GM21390 (cell line): ENCODE measurements around the gene NOTCH4.
"Not testable (repeated sequence)": the region's sequence is repeated elsewhere in the genome, so short reads cannot be mapped to it uniquely, and the experiment has no call there.

Experiments
- ATAC-seq: cut with Tn5 transposase; IDR thresholded peaks from one replicate; pipeline ENCODE4 v1.9.1; 2021; ENCODE audit not compliant: unreplicated experiment

The NOTCH4 gene

DNA sequence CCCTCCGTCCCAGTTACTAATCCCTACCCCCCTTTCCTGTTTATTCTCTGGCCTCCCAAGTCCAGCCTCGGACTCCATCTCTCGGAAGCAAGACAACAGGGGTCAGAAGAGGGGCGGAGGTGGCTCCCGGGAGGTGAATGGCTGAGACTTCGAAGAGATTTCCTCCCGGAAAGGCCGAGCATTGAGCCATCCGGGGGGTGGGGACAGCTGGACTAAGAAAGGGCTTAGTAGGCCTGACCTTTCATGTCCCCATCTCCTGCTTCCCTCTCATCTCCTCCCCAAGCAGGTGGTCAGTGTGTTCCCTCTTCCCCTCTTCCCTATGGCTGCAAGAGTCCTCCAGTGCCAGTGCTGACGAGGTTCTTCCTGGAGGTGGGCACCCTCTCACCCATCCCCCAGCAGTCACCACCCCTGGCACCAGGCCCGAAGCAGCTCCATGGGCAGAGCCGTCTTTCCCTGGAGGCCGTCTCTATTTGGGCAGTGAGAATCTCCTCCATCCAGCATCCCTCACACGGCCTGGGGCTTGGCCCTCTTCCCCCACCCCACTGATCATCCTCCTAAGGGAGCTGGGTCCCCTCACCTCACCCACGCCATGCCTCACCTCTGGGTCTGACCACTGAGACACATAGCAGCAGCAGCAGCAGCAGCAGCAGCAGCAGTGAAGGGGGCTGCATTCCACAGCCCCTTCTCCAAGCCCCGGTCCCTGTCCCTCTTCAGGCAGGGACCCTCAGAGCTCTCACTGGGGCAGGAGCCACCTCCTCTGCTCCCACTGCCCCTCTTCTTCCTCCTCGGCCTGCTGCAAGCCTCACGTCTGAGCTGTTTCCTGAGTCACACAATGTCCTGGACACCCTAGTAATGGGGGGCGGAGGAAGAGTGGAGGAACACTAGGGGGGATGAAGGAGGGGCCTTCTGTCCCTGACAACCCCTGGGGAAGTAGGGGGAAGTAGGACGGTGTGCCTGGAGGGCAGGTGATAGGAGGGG lies at the start of gene NOTCH4:
Gene NOTCH4, minus strand, starts transcription at position 810 of the 978 bp plus-strand sequence. Its CDS starts 139 bp downstream, at position 671.
- no peak for ATAC-seq

DNA sequence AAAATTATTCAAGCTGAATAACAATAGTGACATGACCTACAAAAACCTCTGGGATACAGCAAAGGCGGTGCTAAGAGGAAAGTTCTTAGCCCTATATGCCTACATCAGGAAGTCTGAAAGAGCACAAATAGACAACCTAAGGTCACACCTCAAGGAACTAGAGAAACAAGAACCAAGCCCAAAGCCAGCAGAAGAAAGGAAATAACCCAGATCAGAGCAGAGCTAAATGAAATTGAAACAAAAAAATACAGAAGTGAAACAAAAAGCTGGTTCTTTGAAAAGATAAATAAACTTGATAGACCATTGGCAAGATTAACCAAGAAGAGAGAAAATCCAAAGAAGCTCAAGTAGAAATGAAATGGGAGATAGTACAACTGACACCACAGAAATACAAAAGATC lies 47.6 kb upstream of the NOTCH4 start:
- ATAC-seq = no peak

DNA sequence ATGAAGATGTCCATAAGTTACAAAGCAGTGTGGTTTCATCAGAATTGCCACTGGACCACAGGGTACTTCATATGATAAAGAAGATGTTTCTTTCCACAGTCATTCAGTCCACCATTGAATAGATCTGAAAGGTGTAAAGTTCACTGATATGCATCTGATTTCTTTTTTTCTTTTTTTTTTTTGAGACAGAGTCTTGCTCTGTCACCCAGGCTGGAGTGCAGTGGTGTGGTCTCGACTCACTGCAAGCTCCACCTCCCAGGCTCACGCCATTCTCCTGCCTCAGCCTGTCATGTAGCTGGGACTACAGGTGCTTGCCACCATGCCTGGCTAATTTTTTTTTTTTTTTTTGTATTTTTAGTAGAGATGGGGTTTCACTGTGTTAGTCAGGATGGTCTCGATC lies 44.6 kb upstream of the NOTCH4 start:
- not testable (repeated sequence) for ATAC-seq

DNA sequence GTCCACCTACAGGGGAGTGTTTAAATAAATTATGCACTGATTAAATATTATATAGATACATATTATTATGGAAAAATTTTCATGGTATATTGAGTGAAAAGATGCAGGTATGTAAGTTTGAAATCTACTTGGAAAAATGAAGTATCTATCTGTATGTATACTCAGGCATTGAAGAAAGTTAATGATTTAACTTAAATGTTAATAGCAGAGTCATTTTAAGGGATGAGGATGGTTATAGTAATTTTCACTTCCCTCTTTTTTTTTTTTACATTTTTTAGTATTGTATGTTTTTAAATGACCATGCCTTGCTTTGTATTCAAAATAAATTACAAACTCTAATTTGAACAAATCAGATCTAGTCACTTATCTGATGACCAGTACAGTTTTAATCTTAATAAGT lies 43.2 kb upstream of the NOTCH4 start:
- no peak for ATAC-seq

DNA sequence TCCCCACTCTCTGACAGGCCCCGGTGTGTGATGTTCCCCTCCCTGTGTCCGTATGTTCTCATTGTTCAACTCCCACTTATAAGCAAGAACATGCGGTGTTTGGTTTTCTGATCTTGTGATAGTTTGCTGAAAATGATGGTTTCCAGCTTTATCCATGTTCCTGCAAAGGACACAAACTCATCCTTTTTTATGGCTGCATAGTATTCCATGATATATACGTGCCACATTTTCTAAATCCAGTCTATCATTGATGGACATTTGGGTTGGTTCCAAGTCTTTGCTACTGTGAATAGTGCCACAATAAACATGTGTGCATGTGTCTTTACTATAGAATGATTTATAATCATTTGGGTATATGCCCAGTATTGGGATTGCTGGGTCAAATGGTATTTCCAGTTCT lies 33.4 kb upstream of the NOTCH4 start:
- ATAC-seq = not testable (repeated sequence)

DNA sequence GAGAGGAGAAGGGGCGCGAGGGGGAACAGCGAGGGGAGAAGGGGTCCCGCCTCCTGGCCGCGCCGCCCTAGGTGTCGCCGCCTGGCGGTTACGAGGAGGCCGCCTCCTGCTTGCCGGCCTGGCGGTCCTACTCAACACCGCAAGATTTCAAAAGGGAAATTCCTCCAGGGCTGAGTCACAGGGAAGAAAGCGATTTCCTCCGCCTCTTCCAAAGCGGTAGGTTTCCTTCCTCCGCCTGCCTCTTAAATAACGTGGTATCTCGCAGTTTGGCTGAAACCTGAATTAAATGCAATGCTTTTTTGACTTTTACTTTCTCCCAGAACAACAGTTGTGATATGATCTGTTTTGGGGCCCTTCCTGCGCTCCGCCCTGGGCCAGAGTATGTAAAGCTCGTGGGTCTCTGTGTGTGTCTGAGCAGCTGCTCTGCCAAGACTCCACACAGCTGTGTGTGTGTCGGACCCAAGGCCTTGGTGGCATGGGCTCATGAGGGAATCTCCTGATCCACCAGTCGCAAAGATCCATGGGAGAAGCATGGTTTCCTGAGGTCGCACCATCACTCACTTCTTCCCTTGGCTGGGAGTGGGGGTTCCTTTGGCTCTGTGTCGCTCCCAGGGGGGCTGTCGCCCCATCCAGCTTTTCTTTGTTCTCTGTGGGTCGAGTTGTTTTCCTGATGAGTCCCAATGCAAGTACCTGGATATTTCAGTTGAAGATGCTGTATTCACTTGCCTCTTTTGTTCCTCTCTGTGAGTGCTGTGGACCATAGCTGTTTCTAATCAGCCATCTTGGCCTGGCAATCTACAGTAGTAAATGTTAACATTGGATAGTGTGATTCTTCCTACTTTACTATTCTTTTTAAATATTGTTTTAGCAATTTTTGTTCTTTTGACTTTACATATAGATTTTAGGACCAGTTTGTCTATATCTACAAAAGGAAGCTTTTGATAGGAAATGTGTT lies 31.6 kb upstream of the NOTCH4 start:
- ATAC-seq = peak; percentile 53

DNA sequence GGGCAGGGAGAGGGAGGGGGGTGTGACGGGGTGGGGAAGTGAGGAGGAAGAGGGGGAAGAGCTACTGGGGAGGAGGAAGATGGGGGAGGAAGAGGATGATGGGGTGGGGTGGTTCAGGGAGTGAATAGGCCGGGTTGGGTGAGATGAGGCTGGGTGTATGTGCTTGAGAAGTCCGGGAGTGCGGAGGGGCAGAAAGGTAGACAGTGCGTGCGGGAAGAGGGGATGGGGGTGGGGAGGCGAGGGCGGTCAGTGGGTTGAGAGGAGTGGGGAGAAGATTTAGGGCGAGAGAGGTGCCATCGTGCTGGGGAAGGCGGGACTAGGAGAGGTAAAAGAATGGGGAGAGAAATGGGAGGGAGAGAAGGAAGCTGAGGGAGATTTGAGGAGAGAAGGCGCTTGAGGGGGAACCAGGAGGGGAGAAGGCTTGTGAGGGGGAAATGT lies 30.9 kb upstream of the NOTCH4 start:
- ATAC-seq = no peak

DNA sequence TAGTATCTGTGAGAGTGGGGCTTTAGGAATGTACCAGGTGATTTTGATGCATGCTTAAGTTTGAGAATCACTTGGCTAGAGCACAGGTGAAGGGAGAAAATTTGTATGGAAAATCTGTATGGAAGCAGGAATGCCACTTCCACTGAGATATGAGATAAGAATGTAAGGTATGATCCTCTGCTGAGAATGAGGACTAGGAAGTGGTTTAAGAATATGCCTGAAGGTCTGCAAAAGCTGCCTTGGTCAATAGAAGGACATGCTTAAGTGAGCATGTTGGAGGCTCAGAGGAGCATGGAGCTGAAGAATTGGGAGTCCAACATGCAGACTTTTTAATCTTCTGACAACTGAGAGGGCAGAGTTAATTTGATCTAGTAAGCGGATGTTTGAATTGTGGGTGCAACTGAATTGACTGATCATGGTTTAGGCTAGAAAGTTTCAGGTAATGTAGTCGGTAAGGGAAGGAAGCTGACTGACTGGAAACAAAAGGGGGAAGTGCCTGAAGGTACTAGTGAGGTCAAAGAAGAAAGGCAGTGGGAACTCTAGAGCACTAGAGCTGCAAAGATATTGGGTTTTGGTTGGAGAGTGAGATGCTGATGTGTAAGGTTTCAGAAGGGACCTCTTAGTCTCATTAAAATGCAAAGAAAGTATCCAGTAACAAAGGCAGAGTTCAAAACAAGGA lies 28.6 kb upstream of the NOTCH4 start:
- ATAC-seq = no peak

DNA sequence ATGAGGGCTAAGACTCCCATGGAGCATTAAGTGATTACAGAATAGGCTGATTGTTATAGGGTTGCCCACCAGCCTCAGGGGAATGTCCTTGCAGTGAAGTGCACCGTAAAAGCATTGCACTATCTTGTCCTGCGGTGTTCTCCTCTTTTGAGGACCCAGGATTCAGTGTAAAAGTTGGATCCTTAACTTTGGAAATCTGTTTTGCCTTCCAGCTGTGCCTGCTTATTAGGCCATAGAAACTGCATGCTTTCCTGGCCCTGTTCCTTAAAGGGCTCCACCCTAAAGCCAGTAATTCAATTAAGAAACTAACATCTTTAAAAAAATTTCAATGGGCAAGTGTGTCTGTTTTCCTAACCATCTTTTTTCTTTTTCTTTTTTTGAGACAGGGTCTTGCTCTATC lies 25.4 kb upstream of the NOTCH4 start:
- no peak for ATAC-seq

DNA sequence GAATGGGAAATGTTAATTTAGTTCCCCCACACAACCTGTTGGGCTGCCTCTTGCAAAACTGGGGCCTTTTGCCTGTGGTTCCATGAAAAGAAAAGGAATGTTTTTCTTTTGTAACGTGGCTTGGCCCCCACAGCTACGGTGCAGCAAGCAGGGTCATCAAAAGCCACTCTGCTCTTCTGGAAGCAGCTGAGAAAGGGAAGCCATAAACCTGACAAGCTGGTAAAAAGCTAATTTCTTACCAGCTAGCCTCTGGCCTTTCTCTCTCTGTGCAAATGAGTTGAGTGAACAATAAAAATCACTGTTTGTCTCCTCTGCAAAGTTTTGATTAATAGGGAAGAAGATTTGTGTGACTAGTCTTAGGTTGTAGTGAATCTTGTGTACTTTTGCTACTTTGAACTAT lies 23.5 kb upstream of the NOTCH4 start:
- no peak for ATAC-seq

DNA sequence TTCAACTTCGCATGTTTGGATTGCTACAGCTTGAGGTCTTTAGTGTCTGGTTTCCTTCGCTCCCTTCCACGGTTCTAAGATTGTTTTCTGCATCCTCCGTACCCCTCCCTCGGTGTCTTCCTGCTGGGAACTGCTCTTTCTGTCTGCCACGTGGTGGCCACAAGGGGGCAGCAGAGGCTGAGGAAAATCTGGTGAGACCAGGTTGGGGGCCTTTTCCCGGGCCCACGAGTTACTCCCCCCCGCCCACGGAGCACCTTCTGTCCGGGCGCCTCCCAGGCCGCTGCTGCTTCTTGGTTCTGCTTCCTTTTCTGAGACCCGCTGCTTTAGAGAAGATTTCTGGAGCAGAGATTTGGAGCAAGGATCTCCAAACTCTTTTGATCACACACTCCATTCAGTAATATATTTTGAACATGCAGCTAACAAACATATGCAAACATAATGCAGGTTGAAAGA lies 21.1 kb upstream of the NOTCH4 start:
- no peak for ATAC-seq

DNA sequence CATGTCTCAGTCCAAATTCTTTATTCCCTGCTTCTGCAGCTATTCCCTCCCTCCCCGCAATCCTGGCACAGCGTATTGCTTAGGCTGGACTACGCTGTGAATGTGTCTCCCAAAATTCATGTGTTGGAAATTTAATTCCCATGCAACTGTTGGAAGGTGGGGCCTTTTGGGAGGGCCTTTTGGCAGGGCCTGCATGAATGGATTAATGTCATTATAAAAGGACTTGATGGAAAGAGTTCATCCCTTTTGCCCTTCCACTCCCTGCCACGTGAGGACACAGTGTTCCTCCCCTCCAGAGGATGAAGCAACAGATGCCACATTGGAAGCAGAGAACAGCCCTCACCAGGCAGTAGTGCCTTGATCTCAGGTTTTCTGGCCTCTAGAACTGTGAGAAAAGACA lies 20.4 kb upstream of the NOTCH4 start:
- no peak for ATAC-seq

DNA sequence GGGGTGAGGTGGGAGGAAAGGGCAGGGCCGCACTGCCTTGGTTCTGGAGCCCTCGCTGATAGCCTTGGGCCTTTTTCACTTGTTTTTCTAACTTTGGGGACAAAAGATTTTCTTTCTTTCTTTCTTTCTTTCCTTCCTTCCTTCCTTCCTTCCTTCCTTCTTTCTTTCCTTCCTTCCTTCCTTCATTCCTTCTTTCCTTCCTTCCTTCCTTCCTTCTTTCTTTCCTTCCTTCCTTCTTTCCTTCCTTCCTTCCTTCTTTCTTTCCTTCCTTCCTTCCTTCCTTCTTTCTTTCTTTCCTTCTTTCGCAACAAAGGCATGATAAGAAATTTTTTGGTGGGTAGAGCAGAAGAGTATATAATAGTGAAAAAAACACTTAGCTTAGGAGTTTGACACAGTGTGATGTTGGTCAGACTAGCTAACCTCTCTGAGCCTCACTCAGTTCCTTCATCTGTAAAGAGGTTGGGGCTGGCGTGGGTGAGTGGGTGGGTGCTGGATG lies 18.5 kb upstream of the NOTCH4 start:
- ATAC-seq = not testable (repeated sequence)

DNA sequence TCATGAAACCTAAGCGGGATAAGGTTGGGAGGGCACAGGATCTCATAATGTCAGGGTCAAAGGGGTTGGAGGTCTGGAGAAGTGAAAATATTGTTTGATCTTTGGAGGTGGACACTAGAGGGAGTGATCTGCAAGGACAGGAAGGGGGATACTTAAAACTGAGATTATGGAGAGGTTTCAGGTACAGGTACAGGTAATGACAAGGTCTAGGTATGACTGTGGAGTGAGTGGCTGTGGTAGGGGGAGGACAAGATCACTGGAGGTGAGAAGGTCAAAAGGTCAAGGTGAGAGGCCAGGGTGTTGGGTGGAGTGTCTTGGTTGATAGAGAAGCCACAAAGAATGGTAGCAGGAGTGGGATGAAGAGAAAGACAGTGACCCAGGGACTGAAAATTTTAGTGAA lies 16.8 kb upstream of the NOTCH4 start:
- no peak for ATAC-seq

DNA sequence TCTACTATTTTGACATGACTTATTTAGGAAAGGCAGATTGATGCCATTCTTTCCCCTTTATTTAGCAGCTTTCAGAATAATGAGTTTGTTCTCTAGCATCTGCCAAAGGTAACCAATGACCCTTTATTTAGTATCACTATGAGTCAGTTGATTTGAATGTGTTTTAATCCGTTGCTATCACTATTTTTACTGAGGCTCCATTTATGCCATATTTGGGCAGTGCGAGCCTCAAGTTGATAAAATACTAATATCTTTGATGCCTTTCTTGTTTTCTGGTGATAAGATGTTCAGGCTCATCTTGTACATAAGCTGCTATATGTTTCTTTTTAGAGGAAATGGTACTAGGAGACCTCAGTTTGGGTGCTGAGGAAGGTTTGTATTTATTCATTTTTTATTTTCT lies 15.6 kb upstream of the NOTCH4 start:
- no peak for ATAC-seq

DNA sequence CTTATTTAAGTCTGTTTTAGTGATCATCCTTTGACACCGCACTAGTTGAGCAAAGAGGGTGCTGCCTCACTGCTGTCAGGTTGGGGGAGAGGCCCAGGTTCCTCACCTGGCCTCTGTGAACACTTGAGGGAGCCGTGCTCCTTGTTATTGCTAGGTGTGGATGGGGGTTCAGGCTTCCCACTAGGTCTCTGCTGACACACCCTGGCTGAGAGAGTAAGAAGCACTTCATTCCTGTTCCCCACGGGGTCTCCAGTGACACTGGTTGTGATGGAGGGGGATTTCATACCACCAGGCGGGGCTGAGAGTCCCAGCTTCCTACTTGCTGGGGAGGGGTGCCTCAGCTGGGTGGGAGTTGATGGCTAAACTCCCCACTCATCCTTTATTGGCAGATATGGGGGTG lies 11.1 kb upstream of the NOTCH4 start:
- no peak for ATAC-seq

DNA sequence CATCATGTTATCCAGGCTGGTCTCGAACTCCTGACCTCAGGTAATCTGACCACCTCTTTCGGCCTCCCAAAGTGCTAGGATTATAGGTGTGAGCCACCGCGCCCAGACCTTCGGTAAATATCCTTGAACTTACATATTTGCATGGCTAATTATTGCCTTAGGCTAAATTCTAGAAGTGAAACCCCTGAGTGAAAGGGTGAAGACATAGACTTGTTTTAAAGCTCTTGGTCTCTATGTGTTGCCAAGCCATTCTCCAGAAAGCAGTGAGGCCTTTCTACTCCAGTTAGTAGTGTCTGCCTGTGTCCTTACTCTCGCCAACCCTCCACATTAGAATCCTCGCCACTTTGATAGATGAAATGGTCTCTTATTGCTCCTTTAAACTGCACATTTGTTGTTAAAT lies 2.6 kb upstream of the NOTCH4 start:
- ATAC-seq = no peak

DNA sequence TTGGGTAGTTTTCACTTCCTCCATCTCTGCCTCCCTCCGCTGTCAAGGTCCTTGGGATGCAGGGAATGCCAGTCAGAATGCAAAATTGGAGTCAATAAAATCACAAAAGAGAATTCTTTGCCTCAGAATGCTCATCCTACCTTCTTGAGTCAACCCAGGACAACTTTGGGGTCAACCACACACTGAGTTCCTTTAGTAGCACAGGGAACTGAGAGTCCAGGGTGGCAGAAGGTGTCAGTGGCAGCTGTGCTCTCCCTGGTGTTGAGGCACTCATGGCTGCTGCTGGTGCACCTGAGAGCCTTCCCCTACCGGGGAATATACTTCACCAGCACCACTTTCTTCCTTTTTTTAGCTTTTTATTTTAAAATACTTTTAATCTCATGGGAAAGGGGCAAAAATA lies 829 bp upstream of the NOTCH4 start:
- no peak for ATAC-seq

DNA sequence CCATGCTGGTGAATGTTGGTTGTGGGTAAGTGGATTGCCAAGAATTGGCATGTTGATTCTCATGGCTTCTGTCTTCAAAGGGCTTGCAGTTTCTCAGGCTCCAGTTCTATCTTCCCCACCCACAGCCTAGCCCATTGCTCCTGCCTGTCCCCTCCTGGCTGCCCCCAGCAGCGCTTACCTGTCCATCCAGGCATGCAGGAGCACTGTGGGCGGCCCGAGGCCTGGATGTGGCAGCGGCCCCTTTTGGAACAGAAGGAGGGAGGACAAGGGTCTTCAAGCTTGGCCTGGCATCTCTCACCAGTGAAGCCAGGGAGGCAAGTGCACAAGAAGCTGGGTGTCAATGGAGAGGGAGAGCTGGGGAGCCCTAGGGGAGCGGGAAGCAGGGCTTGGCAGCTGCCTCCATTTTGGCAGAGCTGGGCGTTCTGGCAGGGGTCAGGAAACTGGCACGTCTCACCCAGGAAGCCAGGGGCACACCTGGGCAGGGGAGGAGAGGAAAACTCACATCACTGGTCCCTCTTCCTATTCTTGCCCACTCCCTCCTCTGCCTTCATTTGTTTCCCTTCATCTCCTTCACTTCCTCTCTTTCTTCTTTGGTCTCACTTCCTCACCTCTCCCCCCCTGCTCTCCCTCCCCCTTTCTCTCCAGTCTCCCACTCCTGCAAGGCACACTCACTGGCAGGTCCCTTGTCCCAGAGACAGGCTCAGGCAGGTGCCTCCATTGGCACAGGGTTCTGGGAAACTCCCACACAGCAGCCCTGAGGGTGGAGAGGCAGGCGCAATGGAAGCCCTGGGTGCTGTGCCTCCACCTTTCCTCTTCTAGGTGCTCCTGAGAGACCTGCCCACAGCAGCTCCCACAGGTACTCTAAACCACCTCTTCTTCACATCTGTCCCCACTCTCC lies 1.3 kb downstream of the NOTCH4 start:
- ATAC-seq = no peak

DNA sequence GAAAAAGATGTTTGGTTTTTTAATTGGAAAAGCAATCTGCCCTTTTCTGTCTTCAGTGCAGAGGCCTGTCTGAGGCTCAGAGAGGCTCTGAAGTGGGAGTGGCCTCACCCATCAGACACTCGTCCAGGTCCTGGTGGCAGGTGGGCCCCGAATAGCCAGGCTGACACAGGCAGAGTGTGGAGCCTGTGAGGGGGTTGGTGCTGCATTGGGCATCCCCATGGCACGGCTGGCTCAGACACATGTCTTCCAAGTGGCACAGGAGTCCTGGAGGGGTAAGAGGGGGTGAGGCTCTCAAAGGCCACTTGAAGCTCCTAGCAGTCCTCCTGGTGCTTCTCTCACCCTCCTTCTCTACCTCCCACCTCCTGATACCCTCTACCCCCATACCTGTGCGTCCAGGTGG lies 3.8 kb downstream of the NOTCH4 start:
- no peak for ATAC-seq
